GM21381 (cell line): ENCODE data around the gene PADI2.

ENCODE experiments used
- ATAC-seq: cut with Tn5 transposase; IDR thresholded peaks from one replicate; pipeline ENCODE4 v1.9.1; 2021; ENCODE audit warnings: mild to moderate bottlenecking, moderate library complexity; ENCODE audit not compliant: unreplicated experiment

The PADI2 gene

GRCh38 chr1:17116643-17117042 lies 2.6 kb downstream of the PADI2 start:
- no peak for ATAC-seq

- no peak for ATAC-seq
Observed at GRCh38 chr1:17113963-17114362, 5.3 kb downstream of the PADI2 start.

- no peak for ATAC-seq
Observed at GRCh38 chr1:17112496-17113236, 6.6 kb downstream of the PADI2 start.

- ATAC-seq = no peak
Observed at GRCh38 chr1:17112076-17112475, 7.2 kb downstream of the PADI2 start.

GRCh38 chr1:17110555-17110926 lies 8.7 kb downstream of the PADI2 start:
- ATAC-seq = no peak

- ATAC-seq = no peak
Observed at GRCh38 chr1:17109892-17110554, 9.2 kb downstream of the PADI2 start.

- ATAC-seq = no peak
Observed at GRCh38 chr1:17108786-17109185, 10.5 kb downstream of the PADI2 start.

- ATAC-seq = no peak
Observed at GRCh38 chr1:17108360-17108759, 10.9 kb downstream of the PADI2 start.

GRCh38 chr1:17104782-17105181 lies 14.5 kb downstream of the PADI2 start:
- no peak for ATAC-seq

- ATAC-seq = no peak
Observed at GRCh38 chr1:17102232-17102631, 17.0 kb downstream of the PADI2 start.

GRCh38 chr1:17101261-17101660 lies 18.0 kb downstream of the PADI2 start:
- ATAC-seq = no peak

- no peak for ATAC-seq
Observed at GRCh38 chr1:17099616-17100340, 19.5 kb downstream of the PADI2 start.

GRCh38 chr1:17098446-17099317 lies 20.6 kb downstream of the PADI2 start:
- no peak for ATAC-seq

GRCh38 chr1:17097787-17098186 lies 21.5 kb downstream of the PADI2 start:
- ATAC-seq = no peak

- ATAC-seq = no peak
Observed at GRCh38 chr1:17097147-17097546, 22.1 kb downstream of the PADI2 start.

- ATAC-seq = no peak
Observed at GRCh38 chr1:17096584-17096983, 22.7 kb downstream of the PADI2 start.

GRCh38 chr1:17095141-17095540 lies 24.1 kb downstream of the PADI2 start:
- ATAC-seq = no peak

- no peak for ATAC-seq
Observed at GRCh38 chr1:17094664-17095063, 24.6 kb downstream of the PADI2 start.

GRCh38 chr1:17093822-17094393 lies 25.3 kb downstream of the PADI2 start:
- no peak for ATAC-seq

GRCh38 chr1:17091252-17091651 lies 28.0 kb downstream of the PADI2 start:
- no peak for ATAC-seq

- ATAC-seq = no peak
Observed at GRCh38 chr1:17089506-17089905, 29.7 kb downstream of the PADI2 start.
